HG02798 (cell line): ENCODE measurements around the gene SLC35D2.
"Not testable (repeated sequence)": the region's sequence is repeated elsewhere in the genome, so short reads cannot be mapped to it uniquely, and the experiment has no call there.

Experiments used
- ATAC-seq: cut with Tn5 transposase; IDR thresholded peaks from one replicate; pipeline ENCODE4 v1.9.1; 2021; ENCODE audit warnings: mild to moderate bottlenecking; ENCODE audit not compliant: unreplicated experiment, poor library complexity

SLC35D2 gene

GRCh38 chr9:96318921-96319565 is 64.5 kb downstream of the SLC35D2 start:
- no peak for ATAC-seq

DNA sequence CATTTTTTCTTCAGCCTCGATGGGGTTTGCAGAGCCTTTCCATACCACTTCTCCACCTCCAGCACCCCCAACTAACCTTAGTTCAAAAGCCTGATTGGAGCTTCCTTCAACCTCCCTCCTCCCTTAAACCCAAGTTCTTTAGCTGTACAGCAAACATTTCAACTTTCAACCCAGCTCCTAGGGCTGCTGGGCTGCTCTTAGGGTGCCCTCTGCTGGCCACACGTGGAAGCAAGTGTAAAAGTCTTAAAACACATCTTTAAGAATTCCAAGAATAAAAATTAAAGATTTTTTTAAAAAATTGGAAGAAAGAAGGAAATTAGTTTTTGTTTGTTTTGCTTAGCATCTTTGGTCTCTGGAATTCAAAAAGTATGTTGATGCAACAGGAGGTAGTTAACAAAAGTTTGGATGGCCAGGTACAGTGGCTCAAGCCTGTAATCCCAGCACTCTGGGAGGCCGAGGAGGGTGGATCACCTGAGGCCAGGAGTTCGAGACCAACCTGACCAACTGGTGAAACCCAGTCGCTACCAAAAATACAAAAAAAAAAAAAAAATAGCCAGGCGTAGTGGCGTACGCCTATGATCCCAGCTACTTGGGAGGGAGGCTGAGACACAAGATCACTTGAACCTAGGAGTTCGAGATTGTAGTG is 66.1 kb downstream of the SLC35D2 start:
- no peak for ATAC-seq

- no peak for ATAC-seq
These were observed 73.7 kb downstream of the SLC35D2 start for GRCh38 chr9:96309850-96310249.

DNA sequence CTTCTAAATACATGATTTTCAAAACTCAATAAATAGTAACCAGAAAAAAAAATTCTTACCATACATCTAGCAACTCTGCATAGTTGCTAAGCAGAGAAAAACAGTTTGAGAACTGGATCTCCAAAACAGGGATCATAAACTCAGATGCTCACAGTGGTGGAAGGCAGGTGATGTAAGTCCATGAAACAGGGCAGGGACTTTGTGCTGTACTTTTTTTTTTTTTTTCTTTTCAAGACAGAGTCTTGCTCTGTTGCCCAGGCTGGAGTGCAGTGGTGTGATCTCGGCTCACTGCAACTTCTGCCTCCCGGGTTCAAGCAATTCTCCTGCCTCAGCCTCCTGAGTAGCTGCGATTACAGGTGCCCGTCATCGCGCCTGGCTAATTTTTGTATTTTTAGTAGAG is 76.6 kb downstream of the SLC35D2 start:
- ATAC-seq: not testable (repeated sequence)

DNA sequence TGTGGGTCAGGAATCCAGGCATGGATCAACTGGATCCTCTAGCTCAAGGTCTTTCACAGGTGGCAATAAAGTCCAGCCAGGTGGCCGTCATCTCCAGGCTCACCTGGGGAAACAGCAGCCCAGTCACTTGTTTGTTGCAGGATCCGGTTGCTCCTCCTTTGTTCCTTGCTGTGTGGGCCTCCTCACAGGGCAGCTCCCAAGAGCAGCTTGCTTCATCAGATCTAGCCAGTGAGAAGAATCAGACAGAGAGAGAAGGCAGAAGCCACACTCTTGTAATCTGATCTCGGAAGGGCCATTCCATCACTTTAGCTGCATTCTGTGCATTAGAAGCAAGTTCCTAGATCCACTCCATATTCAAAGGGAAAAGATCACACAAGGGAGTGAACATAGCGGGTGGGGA is 78.3 kb downstream of the SLC35D2 start:
- ATAC-seq: no peak

- ATAC-seq: no peak
These were observed 79.3 kb downstream of the SLC35D2 start for GRCh38 chr9:96304230-96304629.

DNA sequence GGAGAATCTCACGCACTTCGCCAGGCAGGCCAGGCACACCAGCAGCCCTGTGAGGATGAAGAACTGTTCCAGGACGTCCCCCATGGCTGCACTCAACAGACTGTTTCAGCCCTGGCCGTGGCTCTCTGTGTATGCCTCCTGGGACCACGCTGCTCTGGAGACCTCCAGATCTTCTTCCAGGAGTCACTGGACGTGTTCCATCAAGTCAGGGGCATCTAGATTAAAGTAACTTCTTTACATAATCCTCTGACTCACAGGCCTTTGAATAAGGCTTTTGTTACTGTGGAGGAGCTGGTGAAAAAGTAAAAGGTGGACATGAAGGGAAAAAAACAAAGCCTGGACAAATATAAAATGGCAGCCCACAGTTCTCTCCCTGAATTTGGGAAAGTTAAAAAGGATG is 81.5 kb downstream of the SLC35D2 start, which contains the start of gene HSD17B3:
HSD17B3 (minus strand) TSS at position 156 of the 400 bp plus-strand sequence; CDS start at position 84, 72 bp downstream.
- no peak for ATAC-seq

- ATAC-seq: no peak
These were observed 83.7 kb downstream of the SLC35D2 start for GRCh38 chr9:96299823-96300222.

DNA sequence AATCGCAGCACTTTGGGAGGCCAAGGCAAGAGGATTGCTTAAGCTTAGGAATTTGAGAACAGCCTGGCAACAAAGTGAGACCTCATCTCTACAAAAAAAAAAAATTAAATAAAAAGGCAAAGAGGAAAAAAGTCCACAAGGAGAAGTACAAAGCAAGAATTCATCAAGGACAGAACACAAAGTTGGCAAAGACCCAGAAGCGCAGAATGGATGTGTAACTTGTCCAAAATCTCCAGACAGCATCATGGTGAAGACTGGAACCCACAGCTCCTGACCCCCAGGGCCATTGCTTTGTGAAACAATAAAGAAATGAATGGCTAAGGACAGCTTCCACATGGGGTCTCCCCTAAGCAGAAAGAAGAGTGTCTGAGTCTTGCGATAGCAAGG is 89.4 kb downstream of the SLC35D2 start:
- ATAC-seq: no peak

- ATAC-seq: no peak
These were observed 89.9 kb downstream of the SLC35D2 start for GRCh38 chr9:96293498-96294158.

DNA sequence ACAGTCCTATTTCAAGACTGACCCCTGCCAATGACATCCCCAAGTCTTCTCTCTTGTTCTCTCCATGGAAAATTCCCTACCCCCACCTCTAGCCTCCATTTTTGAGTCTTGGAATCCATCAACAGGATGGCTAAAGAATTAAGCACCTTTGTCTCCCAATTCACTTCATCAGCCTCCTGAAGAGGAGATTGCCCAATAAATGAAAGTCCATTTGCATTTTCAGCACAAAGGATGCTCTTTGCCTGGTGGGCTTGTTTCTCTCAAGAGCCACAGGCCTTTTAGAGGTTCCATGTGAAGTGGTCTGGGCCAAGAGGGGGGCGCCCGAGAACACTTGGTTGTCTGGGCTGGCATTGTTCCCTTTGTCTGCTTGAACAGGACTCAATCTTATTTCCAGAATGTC is 94.1 kb downstream of the SLC35D2 start:
- ATAC-seq: no peak

DNA sequence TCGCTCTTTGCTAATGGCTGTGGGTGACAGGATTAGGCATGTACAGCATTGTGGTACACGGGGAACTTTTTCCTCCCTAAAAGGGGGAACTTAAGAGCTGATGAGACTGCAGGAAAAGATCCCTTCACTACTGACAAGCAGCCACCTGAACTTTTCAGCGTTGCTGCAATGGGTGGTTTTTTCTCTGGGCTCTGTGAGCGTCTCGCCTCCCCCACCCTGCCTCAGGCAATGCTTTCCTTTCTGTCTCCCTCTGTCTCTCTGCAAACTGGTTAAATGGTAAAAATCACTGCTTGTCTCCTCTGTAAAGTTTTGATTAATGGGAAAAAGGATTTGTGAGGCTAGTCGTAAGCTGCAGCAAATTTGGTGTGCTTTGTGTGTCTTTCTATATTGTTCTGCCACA is 101.9 kb downstream of the SLC35D2 start:
- no peak for ATAC-seq

- ATAC-seq: no peak
These were observed 103.6 kb downstream of the SLC35D2 start for GRCh38 chr9:96279932-96280331.

DNA sequence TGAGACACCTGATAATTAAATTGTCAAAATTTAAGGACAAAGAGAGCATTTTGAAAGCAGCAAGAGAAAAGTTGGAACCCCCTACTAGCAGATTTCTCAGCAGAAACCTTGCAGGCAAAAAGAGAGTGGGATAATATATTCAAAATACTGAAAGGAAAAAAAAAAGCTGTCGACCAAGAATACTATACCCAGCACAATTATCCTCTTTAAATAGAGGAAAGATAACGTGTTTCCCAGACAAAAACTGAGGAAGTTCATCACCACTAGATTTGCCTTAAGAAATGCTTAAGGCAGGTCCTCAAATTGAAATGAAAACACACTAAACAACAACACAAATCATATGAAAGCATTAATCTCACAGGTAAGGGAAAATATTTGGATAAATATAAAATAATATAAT is 108.6 kb downstream of the SLC35D2 start:
- ATAC-seq: no peak
